IPS-18c (cell line): ENCODE measurements around the gene RTRAF.

Experiments used
- H3K4me3 ChIP-seq: 2 replicates; pipeline ENCODE4 v1.7.0; 2013; ENCODE audit warnings: low read depth, mild to moderate bottlenecking, low read length, moderate library complexity; ENCODE audit not compliant: insufficient read depth
- H3K9me3 ChIP-seq: one replicate; pipeline ENCODE4 v1.6.1; 2013; ENCODE audit warnings: mild to moderate bottlenecking, low read length, moderate library complexity; ENCODE audit not compliant: control insufficient read depth, insufficient read depth

RTRAF gene

GRCh38 chr14:51979088-51979709, 10.1 kb upstream of the RTRAF start:
- Histone ChIP-seq H3K4me3 (no peak overlapping the region), H3K9me3 (no peaks in the 10 kb centered on the region)

DNA sequence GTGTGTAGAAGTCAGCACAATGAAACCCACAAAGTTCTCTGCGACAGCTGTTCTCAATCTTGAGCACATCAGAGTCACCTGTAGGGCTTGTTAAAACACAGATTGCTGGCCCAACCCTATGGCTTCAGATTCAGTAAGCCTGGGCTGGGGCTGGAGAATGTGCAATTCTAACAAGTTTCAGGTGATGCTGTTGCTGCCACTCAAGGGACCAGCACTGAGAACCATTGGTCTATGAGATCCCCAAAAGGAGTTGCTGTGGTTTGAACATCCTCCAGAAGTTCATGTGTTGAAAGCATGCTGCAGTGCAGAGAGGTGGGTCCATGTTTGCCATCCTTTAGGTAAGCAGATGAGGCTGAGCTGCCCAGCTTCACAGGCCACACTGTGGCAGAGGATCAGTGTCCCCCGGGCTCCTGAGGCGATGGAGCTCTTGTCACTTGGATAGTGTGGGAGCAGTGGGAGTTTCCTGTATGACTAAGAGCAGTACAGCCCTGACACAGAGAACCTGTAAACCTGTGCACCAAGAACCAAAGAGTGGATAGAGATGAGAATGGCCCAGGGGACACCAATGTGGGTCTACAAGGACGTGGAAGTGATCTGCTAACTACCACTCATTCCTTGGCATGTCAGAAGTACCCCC, 8.0 kb upstream of the RTRAF start:
- Histone ChIP-seq H3K9me3 (no peaks in the 10 kb centered on the region), H3K4me3 (no peak overlapping the region)

DNA sequence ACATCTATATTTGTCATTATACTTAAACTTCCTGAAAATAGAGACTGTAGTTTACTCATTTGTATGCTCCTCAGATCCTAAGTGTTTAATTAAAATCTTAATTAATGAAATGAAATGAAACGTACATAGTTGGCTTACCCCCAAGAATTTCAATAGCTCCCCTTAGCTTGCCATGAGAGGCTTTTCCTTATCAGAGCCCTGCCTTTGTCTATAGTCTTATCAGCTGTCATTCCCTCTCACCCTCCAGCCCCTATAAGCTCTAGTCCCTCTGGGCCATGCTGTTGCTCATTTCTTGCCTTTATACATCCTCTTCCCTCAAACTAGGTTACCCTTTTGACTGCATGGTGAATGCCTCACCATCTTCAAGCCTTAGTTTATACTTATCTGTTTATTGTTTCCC, 1.1 kb upstream of the RTRAF start:
- H3K9me3 ChIP-seq, result no peaks in the 10 kb centered on the region
- H3K4me3 ChIP-seq, result no peak overlapping the region

- Histone ChIP-seq H3K4me3 (peak overlapping the region; percentile 100), H3K9me3 (no peaks in the 10 kb centered on the region)
Measured at GRCh38 chr14:51990488-51990887, 1.1 kb downstream of the RTRAF start.

GRCh38 chr14:51993285-51993920, 4.1 kb downstream of the RTRAF start:
- no peak overlapping the region for H3K4me3 ChIP-seq
- no peaks in the 10 kb centered on the region for H3K9me3 ChIP-seq

DNA sequence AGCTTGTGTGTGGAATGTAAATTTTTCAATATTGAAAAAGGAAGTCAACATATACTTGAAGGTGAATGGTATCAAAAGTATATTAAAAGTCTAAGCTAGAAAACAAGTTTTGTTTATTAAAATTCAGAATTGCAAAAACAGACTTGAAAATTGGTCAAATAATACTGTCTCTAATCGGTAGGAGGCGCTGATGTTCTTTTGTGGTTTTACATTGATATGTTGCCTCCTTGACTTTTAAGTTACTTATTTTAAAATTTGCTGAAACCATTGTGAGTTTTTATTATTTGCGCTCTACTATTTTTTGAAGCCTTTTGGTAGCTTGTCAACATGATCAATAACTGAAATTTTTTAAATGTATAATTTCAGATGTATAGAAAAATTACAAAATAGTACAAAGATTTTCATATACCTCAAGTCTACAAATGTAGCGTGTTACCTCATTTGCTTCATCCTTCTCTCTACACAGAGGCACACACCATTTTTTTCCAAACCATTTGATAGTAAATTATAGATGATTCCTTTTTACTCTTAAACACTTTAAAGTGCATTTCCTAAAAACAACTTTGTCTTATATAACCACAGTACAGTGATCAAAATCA, 6.9 kb downstream of the RTRAF start:
- no peaks in the 10 kb centered on the region for H3K9me3 ChIP-seq
- H3K4me3 ChIP-seq, result no peak overlapping the region

DNA sequence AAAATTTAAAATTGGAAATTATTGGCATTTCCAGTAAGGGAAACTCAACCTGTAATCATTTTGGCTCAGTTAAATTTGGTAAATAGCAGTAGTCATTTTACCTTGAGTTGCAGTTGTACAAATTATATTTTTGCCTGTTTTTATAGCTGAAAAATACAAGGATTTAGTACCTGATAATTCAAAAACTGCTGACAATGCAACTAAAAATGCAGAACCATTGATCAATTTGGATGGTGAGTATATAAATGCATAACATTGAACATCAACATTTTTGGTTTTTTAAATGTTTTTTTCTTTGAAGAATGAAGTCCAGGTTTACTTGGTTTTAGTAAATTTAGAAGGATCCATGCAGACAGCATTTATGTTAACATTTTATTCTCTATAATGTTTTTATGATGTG, 9.0 kb downstream of the RTRAF start:
- Histone ChIP-seq H3K9me3 (no peaks in the 10 kb centered on the region), H3K4me3 (no peak overlapping the region)

DNA sequence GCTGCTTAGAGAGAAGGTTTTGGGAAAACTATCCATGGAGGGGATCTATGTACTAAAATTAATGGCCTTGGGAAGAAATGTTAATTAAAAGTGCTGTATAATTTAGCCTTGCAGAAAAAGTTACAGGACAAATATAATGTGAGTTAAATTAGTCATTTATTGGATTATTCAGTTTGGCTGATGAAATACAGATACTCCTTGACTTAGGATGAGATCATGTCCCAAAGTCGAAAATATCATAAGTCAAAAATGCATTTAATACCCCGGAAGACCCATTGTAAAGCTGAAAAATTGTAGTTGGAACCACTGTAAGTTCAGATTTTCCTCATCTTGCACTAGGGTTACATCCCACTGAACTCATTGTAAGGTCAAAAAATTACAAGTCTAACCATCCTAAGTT, 9.7 kb downstream of the RTRAF start:
- Histone ChIP-seq H3K9me3 (no peaks in the 10 kb centered on the region), H3K4me3 (no peak overlapping the region)

- Histone ChIP-seq H3K9me3 (no peaks in the 10 kb centered on the region), H3K4me3 (no peak overlapping the region)
Measured at GRCh38 chr14:52000019-52000582, 10.8 kb downstream of the RTRAF start.

DNA sequence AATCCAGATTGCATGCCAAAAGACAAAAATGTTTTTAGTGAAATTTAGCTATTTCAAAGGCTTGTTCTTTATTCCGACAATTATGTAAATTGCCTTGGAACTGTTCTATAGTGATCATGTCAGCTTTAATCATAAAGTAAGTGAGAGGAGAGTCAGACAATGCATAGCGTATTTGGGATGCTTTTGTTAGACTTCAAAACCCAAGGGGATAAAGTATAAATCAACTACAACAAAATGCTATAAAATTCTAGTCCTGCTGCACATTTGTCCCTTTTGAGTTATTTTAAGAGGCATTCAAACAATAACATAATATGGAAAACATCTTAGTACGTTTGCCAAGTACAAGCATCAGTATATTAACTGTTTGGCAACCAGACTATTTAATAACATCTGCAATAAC, 11.3 kb downstream of the RTRAF start:
- Histone ChIP-seq H3K4me3 (no peak overlapping the region), H3K9me3 (no peaks in the 10 kb centered on the region)

DNA sequence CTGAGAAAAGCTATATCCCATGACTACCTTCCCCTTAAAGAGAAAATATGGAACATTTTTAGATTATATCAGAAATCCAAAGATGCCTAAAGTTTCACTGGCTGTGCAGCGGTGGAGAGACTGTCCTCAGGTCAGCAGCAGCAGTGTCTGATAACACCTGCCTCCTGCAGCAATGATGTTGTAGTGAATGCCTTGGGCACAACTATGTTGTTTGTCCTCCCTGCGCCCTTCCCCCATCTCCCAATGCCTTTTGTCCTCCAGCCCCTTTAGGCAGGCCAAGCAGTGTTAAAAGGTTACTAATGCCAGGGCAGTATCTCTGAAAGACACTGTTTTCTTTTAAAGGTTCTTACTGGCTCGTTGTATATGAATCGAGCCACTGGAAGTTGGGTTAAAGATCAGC, 13.2 kb downstream of the RTRAF start:
- H3K9me3 ChIP-seq, result no peaks in the 10 kb centered on the region
- H3K4me3 ChIP-seq, result no peak overlapping the region

DNA sequence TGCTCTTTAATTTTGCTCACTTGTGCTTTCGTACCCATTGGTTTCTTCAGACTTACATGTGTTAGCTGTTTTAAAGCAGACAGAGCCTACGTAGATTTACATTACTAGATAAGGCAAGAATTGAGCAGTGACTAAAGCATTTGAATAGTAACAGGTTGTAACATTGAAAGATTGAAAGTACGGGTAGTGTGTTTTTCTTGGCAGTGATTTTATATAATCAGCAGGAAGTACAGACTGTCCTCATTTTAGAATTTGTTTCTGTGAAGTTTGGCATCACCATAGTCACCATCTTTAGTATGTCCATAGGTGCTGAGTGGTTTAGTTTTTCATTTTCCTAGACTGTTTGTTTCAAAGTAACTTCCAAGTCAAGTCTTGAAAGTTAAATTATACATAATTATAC, 14.0 kb downstream of the RTRAF start:
- Histone ChIP-seq H3K9me3 (no peaks in the 10 kb centered on the region), H3K4me3 (no peak overlapping the region)

GRCh38 chr14:52005625-52006024, 16.3 kb downstream of the RTRAF start:
- H3K9me3 ChIP-seq, result no peaks in the 10 kb centered on the region

DNA sequence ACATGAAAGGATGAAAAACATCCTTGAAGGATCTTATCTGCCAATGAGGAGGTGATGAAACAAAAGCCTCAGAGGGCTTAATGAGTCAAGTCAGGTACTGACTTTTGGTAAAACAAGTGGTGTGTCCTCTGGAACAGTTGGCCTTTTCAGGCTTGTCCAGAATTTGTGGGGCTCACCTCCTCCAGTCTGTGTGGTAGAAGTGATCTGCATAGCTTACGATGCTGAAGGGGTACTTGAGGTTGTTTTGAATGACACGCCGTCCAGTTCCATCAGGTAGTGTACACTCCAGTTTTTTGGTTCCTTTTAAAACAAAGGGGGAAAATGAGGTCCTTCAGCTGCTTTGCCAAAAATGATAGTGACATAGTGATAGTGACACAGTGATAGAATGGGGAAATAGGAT, 17.0 kb downstream of the RTRAF start:
- Histone ChIP-seq H3K4me3 (no peak overlapping the region), H3K9me3 (no peaks in the 10 kb centered on the region)

More at GRCh38 chr14:52005625-52006024, 16.3 kb downstream of the RTRAF start:
- no peak overlapping the region for H3K4me3 ChIP-seq

- Histone ChIP-seq H3K9me3 (no peaks in the 10 kb centered on the region), H3K4me3 (no peak overlapping the region)
Measured at GRCh38 chr14:52007211-52007610, 17.9 kb downstream of the RTRAF start.

- no peaks in the 10 kb centered on the region for H3K9me3 ChIP-seq
- no peak overlapping the region for H3K4me3 ChIP-seq
Measured at GRCh38 chr14:52007637-52008036, 18.3 kb downstream of the RTRAF start.

DNA sequence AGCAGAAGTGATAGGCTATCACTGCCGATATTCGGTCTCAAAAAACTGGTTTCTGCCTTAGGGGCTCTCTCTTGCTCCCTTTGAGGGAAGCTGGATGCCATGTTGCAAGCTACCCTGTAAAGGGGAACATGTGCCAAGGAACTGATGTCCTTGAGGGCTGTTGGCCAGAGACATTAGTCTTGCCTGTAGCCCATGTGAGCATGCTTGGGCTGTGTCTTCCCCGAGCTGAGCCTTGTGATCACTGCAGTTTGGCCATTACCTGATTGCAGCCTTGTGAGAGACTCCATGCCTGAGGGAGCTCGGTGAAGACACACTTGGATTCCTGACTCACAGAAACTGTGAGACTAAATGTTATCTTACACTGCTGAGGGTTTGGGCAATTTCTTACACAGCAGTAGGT, 18.8 kb downstream of the RTRAF start:
- Histone ChIP-seq H3K4me3 (no peak overlapping the region), H3K9me3 (no peaks in the 10 kb centered on the region)

- no peaks in the 10 kb centered on the region for H3K9me3 ChIP-seq
- no peak overlapping the region for H3K4me3 ChIP-seq
Measured at GRCh38 chr14:52010173-52010693, 20.9 kb downstream of the RTRAF start.
